ENCODE measurements around the gene PDE6G.

Gene PDE6G

DNA sequence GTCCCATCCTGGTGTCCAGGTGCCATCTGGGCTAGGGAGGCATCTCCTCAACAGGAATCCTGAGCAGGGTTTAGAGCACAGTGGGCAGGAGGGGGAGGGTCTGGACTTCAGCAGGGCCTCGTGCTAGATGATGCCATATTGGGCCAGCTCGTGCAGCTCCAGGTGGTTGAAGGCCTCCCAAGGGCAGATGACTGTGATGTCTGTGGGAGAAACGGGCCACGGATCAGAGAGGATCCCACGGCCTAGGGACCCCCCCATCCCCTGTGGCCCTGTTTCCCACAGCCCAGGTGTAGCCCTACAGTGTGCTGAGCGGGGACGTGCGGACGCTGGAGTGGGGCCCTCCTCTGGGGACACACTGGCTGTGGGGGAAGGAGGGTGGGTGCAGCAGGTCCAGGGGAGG, 5.4 kb downstream of the PDE6G start:
- TF ChIP-seq, protein P1, sequence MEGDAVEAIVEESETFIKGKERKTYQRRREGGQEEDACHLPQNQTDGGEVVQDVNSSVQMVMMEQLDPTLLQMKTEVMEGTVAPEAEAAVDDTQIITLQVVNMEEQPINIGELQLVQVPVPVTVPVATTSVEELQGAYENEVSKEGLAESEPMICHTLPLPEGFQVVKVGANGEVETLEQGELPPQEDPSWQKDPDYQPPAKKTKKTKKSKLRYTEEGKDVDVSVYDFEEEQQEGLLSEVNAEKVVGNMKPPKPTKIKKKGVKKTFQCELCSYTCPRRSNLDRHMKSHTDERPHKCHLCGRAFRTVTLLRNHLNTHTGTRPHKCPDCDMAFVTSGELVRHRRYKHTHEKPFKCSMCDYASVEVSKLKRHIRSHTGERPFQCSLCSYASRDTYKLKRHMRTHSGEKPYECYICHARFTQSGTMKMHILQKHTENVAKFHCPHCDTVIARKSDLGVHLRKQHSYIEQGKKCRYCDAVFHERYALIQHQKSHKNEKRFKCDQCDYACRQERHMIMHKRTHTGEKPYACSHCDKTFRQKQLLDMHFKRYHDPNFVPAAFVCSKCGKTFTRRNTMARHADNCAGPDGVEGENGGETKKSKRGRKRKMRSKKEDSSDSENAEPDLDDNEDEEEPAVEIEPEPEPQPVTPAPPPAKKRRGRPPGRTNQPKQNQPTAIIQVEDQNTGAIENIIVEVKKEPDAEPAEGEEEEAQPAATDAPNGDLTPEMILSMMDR (IDR thresholded peaks at IDR 0.05; ENCODE audit: borderline replicate concordance, insufficient read depth, low read depth, low read length) = no peak
- H3K4me3 ChIP-seq (ENCODE audit: low read depth, low read length) = no peak overlapping the region

DNA sequence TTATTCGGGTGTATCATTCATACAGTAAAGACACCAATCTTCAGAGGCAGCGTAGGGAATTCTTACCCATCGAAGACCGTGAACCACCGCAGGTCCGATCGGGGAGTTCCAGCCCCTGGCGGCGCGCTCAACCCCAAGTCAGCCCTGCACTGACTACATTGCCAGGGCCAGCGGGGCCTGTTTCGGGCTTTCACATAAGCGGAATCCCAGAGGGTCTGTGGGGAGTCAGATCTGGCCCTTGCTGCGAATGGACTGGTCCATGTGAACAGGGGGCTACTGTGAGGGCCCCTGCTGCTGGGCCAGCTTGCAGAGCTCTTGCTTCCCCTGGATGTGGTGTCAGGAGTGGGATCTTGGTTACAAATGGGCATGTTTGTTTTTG, 7.6 kb downstream of the PDE6G start:
- TF ChIP-seq, protein P1 (IDR thresholded peaks at IDR 0.05; ENCODE audit: borderline replicate concordance, insufficient read depth, low read depth, low read length) = no peak
- H3K4me3 ChIP-seq (ENCODE audit: low read depth, low read length) = no peak overlapping the region

DNA sequence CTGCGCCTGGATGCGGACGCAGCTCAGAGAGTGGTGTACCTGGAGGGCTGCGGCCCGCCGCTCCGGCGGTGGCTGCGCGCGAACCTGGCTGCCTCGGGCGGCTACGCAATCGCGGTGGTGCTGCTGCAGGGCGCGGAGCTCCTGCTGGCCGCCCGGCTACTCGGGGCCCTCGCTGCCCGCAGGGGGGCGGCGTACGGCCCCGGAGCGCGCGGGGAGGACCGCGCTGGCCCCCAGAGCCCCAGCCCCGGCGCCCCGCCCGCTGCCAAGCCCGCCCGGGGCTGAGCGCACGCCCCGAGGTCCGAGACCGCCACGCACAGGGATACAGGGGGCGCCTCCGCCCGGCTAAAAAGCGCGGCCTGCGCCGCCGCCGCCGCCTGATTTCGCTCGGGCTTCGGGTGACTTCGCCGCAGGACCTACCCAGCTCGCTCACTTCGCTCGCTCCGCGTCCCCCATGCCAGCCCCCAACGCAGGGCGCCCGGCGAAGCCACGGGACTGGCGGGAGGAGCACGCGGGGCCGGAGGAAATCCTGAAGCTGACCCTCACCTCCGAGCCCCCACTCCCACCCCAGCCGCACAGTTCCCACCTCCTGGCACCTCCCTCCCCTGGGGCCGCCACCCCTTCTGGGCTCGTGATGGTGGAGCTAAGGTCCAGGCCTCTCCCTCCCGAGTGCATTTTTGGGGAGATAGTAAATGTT, 8.2 kb downstream of the PDE6G start:
- H3K4me3 ChIP-seq (ENCODE audit: low read depth, low read length) = no peak overlapping the region
- TF ChIP-seq, protein P1 (IDR thresholded peaks at IDR 0.05; ENCODE audit: borderline replicate concordance, insufficient read depth, low read depth, low read length) = no peak

DNA sequence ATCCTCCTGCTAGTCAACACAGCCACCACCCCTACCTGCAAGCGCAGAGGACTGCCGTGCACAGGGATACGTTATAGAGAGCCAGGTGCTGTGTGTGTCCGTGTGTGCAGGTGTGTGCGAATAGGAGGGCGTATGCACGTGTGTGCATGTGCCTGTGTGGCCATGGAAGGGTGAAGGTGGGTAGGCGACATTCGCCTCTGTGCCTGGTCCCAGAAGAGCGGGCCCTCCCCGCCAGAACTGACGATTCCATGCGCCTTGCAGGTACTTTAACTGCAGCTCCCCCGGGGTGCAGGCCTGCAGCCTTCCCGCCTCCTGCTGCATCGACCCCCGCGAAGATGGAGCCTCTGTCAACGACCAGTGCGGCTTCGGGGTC, 8.7 kb downstream of the PDE6G start:
- TF ChIP-seq, protein P1 (IDR thresholded peaks at IDR 0.05; ENCODE audit: borderline replicate concordance, insufficient read depth, low read depth, low read length) = no peak
- no peak overlapping the region for H3K4me3 ChIP-seq (ENCODE audit: low read depth, low read length)

DNA sequence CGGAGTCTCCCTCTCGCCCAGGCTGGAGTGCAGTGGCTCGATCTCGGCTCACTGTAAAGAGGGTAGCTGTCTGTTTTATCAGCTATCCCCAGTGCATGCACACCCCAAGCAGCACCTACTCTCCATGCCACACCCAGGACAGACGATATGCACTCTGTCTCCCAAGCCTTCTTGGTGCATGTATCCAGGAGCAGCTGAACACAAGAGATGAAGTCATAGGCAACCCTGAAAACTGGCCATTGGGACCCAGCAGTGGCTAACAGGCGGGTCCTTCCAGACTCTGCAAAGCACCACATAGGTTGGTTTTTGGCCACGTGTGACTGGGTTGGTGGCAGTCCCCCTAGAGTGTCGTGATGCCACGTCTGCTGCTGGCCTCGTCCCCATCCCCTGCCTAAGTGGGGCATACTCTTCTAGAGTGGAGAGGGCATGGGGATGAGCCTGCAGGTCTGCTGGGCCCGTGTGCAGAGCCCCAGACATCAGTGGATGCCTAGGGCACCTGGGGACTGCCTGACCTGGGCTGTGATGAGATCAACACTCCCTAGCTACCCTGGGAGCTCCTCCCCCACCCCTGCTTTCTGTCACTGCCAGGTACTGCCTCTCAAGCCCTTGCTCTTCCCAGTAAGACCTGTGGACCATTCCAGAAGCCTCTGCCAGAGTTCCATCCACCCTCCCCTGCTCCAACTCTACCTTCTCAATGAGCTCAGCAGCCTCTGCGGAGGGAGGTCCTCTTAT, 9.3 kb downstream of the PDE6G start:
- TF ChIP-seq, protein P1 (IDR thresholded peaks at IDR 0.05; ENCODE audit: borderline replicate concordance, insufficient read depth, low read depth, low read length) = no peak
- no peak overlapping the region for H3K4me3 ChIP-seq (ENCODE audit: low read depth, low read length)

DNA sequence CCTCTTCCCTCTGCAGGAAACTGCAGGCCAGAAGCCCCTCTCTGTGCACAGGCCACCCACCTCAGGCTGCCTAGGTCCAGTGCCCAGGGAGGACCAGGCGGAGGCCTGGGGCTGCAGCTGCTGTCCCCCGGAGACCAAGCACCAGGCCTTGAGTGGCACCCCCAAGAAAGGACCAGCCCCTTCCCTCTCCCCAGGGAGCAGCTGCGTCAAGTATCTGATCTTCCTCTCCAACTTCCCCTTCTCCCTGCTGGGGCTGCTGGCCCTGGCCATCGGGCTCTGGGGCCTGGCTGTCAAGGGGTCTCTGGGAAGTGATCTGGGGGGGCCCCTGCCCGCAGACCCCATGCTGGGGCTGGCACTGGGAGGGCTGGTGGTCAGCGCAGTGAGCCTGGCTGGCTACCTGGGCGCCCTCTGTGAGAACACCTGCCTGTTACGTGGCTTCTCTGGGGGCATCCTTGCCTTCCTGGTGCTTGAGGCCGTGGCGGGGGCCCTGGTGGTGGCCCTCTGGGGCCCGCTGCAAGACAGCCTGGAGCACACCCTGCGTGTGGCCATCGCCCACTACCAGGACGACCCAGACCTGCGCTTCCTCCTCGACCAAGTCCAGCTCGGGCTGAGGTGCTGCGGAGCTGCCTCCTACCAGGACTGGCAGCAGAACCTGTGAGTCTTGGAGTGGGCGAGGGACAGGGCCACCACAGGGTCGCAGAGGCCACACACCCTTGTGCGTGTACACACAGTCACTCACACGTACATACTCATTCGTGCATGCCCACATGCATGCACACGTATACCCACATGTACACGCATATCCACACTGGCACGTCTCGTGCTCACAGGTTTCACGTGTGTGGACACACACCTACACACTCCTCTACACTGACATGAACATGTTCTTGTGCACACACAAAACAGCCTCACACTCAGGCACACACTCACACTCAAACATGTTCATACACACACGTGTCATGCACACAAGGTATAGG, 11.1 kb downstream of the PDE6G start:
- H3K4me3 ChIP-seq (ENCODE audit: low read depth, low read length) = no peak overlapping the region
- TF ChIP-seq, protein P1 (IDR thresholded peaks at IDR 0.05; ENCODE audit: borderline replicate concordance, insufficient read depth, low read depth, low read length) = no peak

Data from GM12875 (cell line).